Activated naive CD4-positive, alpha-beta T cell treated with anti-CD3 and anti-CD28 coated beads, Interleukin-2, amount 10 ng/mL, durations not matched to agents 7 days and 5 days (primary cell): ENCODE measurements around the gene PACS2.
"Not testable (repeated sequence)": the region's sequence is repeated elsewhere in the genome, so short reads cannot be mapped to it uniquely, and the experiment has no call there.

Experiments used
- CTCF ChIA-PET: fragments of 350-600 bp; sonication (Branson Sonifier 250); formaldehyde crosslinking; loops from one replicate; lab custom pipeline; 2021; ENCODE audit warnings: antibody characterized with exemption; lab: Charles Lee
- DNase-seq: peaks from one replicate; pipeline ENCODE4 v3.0.0-alpha.2; 2020
- H3K27ac Mint-ChIP-seq: one replicate; pipeline ENCODE4 v1.8.0; 2021; ENCODE audit warnings: mild to moderate bottlenecking, moderate library complexity, mixed read lengths
- H3K27me3 Mint-ChIP-seq: one replicate; pipeline ENCODE4 v1.8.0; 2021; ENCODE audit warnings: mild to moderate bottlenecking, mixed read lengths
- H3K36me3 Mint-ChIP-seq: one replicate; pipeline ENCODE4 v1.8.0; 2021; ENCODE audit warnings: mixed read lengths
- H3K4me1 Mint-ChIP-seq: one replicate; pipeline ENCODE4 v1.8.0; 2021; ENCODE audit warnings: mixed read lengths
- H3K4me3 Mint-ChIP-seq: one replicate; pipeline ENCODE4 v1.8.0; 2021; ENCODE audit warnings: mild to moderate bottlenecking, moderate library complexity, mixed read lengths
- H3K9me3 Mint-ChIP-seq: one replicate; pipeline ENCODE4 v1.8.0; 2021; ENCODE audit warnings: mixed read lengths

The PACS2 gene

DNA sequence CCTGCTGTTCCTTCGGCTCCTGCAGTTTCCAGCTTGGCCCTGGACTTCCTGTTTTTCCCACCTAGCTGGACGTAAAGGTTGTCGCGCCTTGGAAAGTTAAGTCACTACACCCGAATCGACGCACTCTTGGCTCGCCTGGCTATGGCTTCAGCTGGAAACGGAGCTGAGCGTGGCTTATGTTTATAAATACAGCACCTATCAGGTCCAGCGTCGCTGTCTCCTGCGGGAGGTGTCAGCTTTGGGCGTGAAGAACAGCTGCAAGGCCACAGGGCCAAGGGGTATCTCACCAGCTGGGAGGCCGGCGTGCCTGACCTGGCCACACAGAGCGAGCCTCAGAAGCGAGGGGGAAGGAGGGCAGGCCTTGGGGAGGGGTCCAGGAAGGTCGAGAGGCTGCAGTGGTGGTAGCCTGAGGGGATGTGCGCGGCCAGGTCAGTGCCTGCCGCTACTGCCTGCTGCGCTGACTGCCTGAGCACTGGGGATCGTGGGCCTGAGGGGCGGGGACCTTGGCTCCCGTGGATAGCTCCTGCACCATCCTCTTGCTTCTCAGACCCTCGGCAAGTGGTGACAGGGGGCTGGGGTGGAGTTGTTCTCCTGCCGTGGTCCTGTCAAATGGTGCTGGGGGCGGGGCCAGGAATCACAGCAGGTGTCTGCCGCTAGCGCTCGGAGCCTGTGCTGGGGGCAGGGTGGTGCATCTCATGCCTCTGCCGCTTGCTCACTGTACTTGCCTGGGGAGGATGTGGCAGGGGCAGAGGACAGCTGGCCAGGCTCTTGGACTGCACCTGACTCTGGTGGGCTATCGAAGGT, 12.5 kb downstream of the PACS2 start:
- no peak for DNase-seq
- CTCF ChIA-PET, result no interaction called here
- no peaks in the 10 kb centered on the region for H3K36me3 Mint-ChIP-seq
- no peak overlapping the region for H3K4me3 Mint-ChIP-seq
- no peak overlapping the region for H3K27ac Mint-ChIP-seq
- no peaks in the 10 kb centered on the region for H3K9me3 Mint-ChIP-seq
- H3K4me1 Mint-ChIP-seq, result peaks cover 33% of the 10 kb centered on the region
- no peaks in the 10 kb centered on the region for H3K27me3 Mint-ChIP-seq

- H3K9me3 Mint-ChIP-seq, H3K36me3 Mint-ChIP-seq, CTCF ChIA-PET, H3K27ac Mint-ChIP-seq, H3K27me3 Mint-ChIP-seq, DNase-seq, H3K4me3 Mint-ChIP-seq: not testable (repeated sequence)
- H3K4me1 Mint-ChIP-seq, result peaks cover 33% of the 10 kb centered on the region
These were observed 13.1 kb downstream of the PACS2 start for GRCh38 chr14:105327695-105328045.

GRCh38 chr14:105328070-105328677, 13.6 kb downstream of the PACS2 start:
- peaks cover 30% of the 10 kb centered on the region for H3K4me1 Mint-ChIP-seq
- H3K9me3 Mint-ChIP-seq, result no peaks in the 10 kb centered on the region
- H3K27ac Mint-ChIP-seq, result no peak overlapping the region
- no peak overlapping the region for H3K4me3 Mint-ChIP-seq
- H3K27me3 Mint-ChIP-seq, result no peaks in the 10 kb centered on the region
- no peak for DNase-seq
- H3K36me3 Mint-ChIP-seq, result no peaks in the 10 kb centered on the region
- CTCF ChIA-PET, result no interaction called here

GRCh38 chr14:105328678-105329390, 14.3 kb downstream of the PACS2 start:
- Mint-ChIP-seq H3K4me1 (peaks cover 27% of the 10 kb centered on the region), H3K27me3 (no peaks in the 10 kb centered on the region), H3K4me3 (no peak overlapping the region), H3K9me3 (no peaks in the 10 kb centered on the region), H3K27ac (no peak overlapping the region), H3K36me3 (no peaks in the 10 kb centered on the region)
- DNase-seq, result no peak
- CTCF ChIA-PET, result no interaction called here

- no peaks in the 10 kb centered on the region for H3K36me3 Mint-ChIP-seq
- H3K9me3 Mint-ChIP-seq, result no peaks in the 10 kb centered on the region
- peaks cover 27% of the 10 kb centered on the region for H3K4me1 Mint-ChIP-seq
- DNase-seq, result no peak
- no peaks in the 10 kb centered on the region for H3K27me3 Mint-ChIP-seq
- no peak overlapping the region for H3K4me3 Mint-ChIP-seq
- CTCF ChIA-PET, result no interaction called here
- H3K27ac Mint-ChIP-seq, result no peak overlapping the region
These were observed 15.0 kb downstream of the PACS2 start for GRCh38 chr14:105329411-105330150.

DNA sequence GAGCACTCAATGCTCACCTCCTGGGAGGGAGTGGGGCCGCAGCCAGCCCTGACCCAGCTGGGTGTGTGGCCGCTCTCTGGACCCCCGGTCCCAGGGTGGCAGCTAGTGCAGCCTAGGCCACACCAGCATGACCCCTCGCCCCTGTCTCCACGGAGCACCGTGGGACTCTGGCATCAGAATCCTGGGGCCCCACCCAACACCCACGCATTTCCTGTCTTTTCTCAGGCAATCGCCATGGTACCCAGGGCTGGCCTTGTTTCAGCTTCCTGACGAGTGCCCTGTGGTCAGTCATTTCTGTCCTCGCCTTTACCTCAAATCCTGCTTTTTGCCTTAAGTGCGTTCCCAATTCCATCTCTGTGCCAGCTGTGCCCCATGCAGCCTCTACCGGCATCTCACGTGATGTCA, 15.9 kb downstream of the PACS2 start:
- CTCF ChIA-PET, result no interaction called here
- no peaks in the 10 kb centered on the region for H3K36me3 Mint-ChIP-seq
- peaks cover 27% of the 10 kb centered on the region for H3K4me1 Mint-ChIP-seq
- no peak overlapping the region for H3K27ac Mint-ChIP-seq
- no peak for DNase-seq
- no peak overlapping the region for H3K4me3 Mint-ChIP-seq
- H3K27me3 Mint-ChIP-seq, result no peaks in the 10 kb centered on the region
- no peaks in the 10 kb centered on the region for H3K9me3 Mint-ChIP-seq

GRCh38 chr14:105331575-105332349, 17.2 kb downstream of the PACS2 start:
- no peaks in the 10 kb centered on the region for H3K9me3 Mint-ChIP-seq
- H3K4me1 Mint-ChIP-seq, result peaks cover 27% of the 10 kb centered on the region
- H3K36me3 Mint-ChIP-seq, result no peaks in the 10 kb centered on the region
- no peak overlapping the region for H3K27ac Mint-ChIP-seq
- no peaks in the 10 kb centered on the region for H3K27me3 Mint-ChIP-seq
- no peak overlapping the region for H3K4me3 Mint-ChIP-seq
- no peak for DNase-seq
- CTCF ChIA-PET, result no interaction called here

GRCh38 chr14:105332350-105332874, 17.9 kb downstream of the PACS2 start:
- Mint-ChIP-seq H3K4me3 (no peak overlapping the region), H3K36me3 (no peaks in the 10 kb centered on the region), H3K9me3 (no peaks in the 10 kb centered on the region), H3K4me1 (peaks cover 27% of the 10 kb centered on the region), H3K27ac (no peak overlapping the region), H3K27me3 (no peaks in the 10 kb centered on the region)
- CTCF ChIA-PET, result interaction anchor here (1.2 kb wide), 1 partner anchor 10 kb away, joined by 3 read pairs; no protein-coding TSS in a partner anchor
- no peak for DNase-seq

DNA sequence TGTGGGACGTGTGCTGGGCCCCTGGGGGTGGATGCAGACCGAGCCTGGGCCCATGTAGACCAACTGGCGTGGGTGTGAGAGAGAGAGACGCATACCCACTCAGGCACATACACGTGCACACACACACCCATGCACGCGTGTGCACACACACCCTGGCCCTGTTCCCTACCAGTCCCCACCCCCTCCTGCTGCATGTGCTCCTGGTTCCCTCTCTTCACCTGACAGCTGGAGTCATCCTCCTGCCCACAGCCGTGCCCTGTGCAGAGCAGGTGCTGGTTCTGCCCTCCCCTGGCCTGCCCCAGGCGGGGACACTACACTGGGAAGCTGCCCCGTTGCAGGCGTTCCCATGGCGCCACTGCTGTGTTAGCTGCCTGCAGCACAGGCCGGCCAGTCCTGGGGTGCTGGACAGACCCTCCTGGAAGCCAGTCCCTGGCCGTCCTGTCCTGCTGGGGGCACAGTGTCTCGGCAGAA, 18.5 kb downstream of the PACS2 start:
- Mint-ChIP-seq H3K36me3 (no peaks in the 10 kb centered on the region), H3K27ac (no peak overlapping the region), H3K4me3 (no peak overlapping the region), H3K27me3 (no peaks in the 10 kb centered on the region), H3K9me3 (no peaks in the 10 kb centered on the region), H3K4me1 (peaks cover 27% of the 10 kb centered on the region)
- CTCF ChIA-PET, result interaction anchor here (1.2 kb wide), 1 partner anchor 11 kb away, joined by 3 read pairs; no protein-coding TSS in a partner anchor
- DNase-seq, result no peak

DNA sequence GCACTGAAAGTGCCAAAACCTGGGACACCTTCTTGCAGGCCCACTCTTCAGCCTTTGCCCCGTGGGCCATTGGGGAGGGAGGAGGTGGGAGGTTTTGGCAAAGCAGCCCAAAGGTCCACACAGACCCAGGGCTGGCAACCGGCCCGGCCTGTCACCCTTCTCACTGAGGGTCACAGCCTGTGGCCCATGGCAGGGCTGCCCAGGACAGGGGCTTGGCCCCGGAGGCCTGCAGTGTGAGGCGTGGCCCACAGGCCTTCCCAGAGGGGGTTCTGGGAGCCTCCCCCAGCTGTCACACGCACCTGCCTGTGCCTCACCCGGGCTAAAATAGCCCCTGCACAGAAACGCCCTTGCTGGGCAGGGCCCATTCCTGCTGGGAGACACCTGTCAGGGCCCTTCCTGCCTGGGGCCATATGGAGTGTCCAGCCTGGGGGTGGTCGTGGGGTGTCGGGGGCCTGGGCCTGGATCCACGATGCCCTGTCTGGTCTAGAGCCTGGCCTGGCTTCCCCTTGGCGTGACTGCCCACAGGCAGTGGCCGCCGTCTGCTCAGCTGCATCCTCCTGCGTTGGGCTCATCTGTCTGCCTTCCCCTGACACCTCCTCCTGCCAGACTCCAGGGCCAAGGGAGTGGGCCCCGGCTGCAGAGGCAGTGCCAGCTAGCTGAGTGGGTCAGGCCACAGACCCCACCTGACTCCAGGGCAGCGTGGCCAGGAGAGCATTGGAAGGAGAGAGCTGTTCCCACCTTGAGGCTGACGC, 19.2 kb downstream of the PACS2 start:
- Mint-ChIP-seq H3K27ac (no peak overlapping the region), H3K9me3 (no peaks in the 10 kb centered on the region), H3K36me3 (no peaks in the 10 kb centered on the region), H3K4me3 (no peak overlapping the region), H3K27me3 (no peaks in the 10 kb centered on the region), H3K4me1 (peaks cover 25% of the 10 kb centered on the region)
- CTCF ChIA-PET, result interaction anchor here (0.9 to 1.2 kb wide), 5 partner anchors 12 to 132 kb away, joined by 3 to 4 read pairs (median 3); no protein-coding TSS in a partner anchor
- DNase-seq, result no peak

GRCh38 chr14:105334383-105335230, 20.1 kb downstream of the PACS2 start:
- Mint-ChIP-seq H3K27ac (no peak overlapping the region), H3K4me3 (no peak overlapping the region), H3K4me1 (peaks cover 21% of the 10 kb centered on the region), H3K9me3 (no peaks in the 10 kb centered on the region), H3K27me3 (no peaks in the 10 kb centered on the region), H3K36me3 (no peaks in the 10 kb centered on the region)
- CTCF ChIA-PET, result interaction anchor here (0.9 to 1.1 kb wide), 4 partner anchors 12 to 133 kb away, joined by 3 to 4 read pairs (median 3); no protein-coding TSS in a partner anchor
- DNase-seq, result no peak

DNA sequence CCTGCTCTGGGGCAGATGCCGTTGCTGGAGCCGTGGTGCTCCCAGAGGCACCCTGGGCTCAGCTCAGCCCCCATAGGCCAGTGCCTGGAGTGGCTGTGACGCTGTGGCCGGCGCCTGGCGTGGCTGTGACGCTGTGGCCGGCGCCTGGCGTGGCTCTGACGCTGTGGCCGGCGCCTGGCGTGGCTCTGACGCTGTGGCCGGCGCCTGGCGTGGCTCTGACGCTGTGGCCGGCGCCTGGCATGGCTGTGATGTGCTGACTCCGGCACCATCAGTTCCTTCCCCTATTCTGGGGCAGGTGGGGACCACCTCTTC, 20.6 kb downstream of the PACS2 start:
- DNase-seq, H3K4me3 Mint-ChIP-seq, H3K27ac Mint-ChIP-seq, H3K36me3 Mint-ChIP-seq, H3K27me3 Mint-ChIP-seq, H3K9me3 Mint-ChIP-seq, CTCF ChIA-PET: not testable (repeated sequence)
- peaks cover 21% of the 10 kb centered on the region for H3K4me1 Mint-ChIP-seq
